CD4-positive, alpha-beta T cell treated with Interleukin-10 for 1 hour (primary cell): ENCODE measurements around the gene TBX5.
"Not testable (repeated sequence)": the region's sequence is repeated elsewhere in the genome, so short reads cannot be mapped to it uniquely, and the experiment has no call there.

ENCODE experiments used
- DNase-seq: peaks from one replicate; pipeline ENCODE4 v3.0.0-alpha.2; 2020

TBX5 gene

GRCh38 chr12:114371250-114371649 lies 34.7 kb downstream of the TBX5 start:
- DNase-seq, result no peak

DNA sequence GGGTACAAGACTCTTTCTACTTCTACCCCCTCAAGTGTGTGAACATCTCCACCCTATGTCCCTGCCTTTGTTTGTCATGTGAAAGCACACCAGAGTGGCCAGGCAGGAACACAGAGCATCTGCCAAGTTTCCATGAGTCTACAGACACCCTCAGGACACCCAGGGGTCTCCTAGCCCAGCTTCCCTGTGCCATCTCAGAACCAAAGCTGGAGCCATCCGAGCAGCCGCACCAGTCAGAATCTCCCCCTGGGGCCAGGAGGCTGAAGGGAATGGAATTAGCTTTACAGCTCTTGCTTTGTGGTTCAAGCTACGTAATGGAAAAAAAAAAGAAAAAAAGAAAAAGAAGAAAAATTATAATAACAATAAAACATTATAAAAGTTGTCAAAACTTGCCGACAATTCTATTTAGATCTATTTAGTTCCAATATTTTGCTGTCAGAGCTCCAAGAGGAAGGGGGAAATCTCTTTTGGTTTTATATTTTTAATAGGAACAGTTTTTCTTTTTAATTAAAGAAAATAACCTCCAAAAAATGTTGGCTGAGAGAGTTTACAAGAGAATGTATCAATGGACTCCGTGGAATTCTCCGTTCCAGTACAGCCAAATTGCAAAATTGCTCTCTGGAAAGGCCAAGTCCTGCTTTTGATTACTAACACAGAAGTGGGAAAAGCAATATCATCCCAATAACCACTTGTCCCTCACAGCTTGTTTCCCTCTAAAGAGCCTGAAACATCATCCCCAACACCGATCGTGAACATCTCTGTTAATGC lies 37.1 kb downstream of the TBX5 start:
- DNase-seq, result no peak

DNA sequence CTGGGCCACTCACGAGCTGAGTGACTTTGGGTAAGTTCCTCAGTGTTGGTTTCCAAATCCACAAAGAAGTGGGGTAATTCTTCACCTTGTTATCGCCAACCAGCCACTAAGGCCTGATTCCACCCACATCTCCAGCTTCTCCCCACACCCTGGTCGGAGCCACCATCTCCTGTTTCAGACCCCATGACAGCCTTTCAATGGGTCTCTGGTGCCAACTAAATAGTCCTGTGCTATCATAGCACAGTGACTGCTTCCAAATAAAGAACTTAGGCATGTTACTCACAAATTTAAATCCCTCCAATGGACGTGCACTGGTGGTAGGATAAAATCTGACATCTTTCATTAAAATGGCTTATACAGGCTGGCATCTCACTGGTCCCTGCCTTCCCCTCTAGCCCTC lies 44.0 kb downstream of the TBX5 start:
- DNase-seq, result no peak

DNA sequence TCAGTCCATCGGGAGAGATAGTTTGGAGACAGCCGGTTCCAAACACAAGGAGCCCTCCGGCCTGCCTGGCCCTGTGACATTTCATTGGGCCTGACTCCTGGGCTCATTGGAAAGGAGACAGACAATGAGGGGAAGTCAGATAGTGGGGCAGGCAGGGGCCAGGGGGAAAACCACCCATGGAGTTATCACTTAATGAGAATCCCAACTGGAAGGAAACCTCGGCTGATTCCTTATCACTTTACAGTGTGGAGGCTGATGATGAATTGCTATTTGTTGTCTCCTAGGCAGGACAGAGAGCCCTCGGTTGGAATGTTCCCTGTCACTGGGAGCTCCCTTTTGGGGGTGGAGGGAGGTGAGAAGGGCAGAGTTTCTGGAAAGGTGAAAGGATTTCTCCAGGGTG lies 44.4 kb downstream of the TBX5 start:
- no peak for DNase-seq

DNA sequence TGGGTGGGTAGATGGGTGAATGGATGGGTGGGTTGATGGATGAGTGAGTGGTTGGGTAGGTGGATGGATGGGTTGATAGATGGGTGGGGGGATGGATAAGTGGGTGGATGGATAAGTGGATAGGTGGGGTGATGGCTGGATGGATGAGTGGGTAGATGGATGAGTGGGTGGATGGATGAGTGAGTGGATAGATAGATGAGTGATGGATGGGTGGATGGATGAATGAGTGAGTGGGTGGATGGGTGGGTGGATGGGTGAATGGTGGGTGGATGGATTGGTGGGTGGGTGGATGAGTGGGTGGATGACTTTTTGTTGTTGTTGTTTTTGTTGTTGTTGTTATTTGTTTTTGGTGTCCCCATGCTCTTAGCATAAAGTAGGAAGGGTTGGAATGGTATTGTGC lies 45.5 kb downstream of the TBX5 start:
- DNase-seq, result no peak

- no peak for DNase-seq
Measured at GRCh38 chr12:114355389-114356088, 50.4 kb downstream of the TBX5 start.

DNA sequence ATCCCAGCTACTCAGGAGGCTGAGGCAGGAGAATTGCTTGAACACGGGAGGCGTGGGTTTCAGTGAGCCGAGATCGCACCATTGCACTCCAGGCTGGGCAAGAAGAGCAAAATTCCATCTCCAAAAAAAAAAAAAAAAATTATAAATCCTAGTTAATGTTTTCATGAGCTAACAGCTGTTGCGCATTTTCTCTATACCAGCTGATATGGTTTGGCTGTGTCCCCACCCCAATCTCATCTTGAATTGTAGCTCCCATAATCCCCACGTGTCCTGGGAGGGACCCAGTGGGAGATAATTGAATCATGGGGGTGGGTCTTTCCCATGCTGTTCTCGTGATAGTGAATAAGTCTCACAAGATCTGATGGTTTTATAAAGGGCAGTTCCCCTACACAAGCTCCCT lies 56.7 kb downstream of the TBX5 start:
- not testable (repeated sequence) for DNase-seq

GRCh38 chr12:114347861-114348260 lies 58.1 kb downstream of the TBX5 start:
- no peak for DNase-seq

GRCh38 chr12:114344831-114345230 lies 61.1 kb downstream of the TBX5 start:
- DNase-seq, result no peak

DNA sequence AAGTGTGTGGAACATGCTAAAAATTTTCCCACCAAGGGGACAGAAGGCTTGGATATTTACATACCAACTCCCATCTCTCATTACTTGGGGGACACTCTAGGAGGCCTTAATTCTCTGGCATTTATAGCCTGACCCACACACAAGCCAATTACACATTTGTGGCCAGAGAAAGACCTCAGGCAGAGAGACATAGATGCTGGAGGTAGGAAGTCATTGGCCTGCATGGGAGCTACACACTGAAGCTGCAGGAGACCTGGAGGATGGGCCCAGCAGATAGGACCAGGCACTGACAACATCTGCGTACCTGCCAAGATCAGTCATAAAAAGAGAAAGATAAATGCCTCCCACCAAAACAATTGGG lies 61.7 kb downstream of the TBX5 start:
- DNase-seq, result no peak

GRCh38 chr12:114343585-114344302 lies 62.2 kb downstream of the TBX5 start:
- DNase-seq, result no peak

GRCh38 chr12:114342656-114343055 lies 63.3 kb downstream of the TBX5 start:
- no peak for DNase-seq

- DNase-seq, result no peak
Measured at GRCh38 chr12:114341635-114342034, 64.3 kb downstream of the TBX5 start.

DNA sequence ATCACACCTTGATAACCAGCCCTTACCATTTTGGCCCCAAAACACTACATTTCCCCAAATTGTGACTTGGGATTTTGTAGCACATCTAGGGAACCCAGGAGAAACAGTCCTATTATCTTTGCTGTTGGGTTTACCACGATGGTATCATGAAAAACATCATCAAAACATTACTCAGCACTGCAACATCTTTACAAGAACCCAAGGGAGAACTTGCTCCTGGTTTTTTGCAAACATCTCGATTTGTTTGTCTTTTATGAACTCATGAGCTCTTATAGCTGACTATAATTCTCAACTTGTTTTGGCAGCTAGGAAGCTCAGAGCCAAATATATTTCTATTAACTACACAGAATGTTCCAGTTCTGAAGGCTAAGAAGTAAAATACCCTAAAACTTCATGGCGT lies 65.7 kb downstream of the TBX5 start:
- DNase-seq, result no peak

- DNase-seq, result no peak
Measured at GRCh38 chr12:114339626-114340025, 66.3 kb downstream of the TBX5 start.

DNA sequence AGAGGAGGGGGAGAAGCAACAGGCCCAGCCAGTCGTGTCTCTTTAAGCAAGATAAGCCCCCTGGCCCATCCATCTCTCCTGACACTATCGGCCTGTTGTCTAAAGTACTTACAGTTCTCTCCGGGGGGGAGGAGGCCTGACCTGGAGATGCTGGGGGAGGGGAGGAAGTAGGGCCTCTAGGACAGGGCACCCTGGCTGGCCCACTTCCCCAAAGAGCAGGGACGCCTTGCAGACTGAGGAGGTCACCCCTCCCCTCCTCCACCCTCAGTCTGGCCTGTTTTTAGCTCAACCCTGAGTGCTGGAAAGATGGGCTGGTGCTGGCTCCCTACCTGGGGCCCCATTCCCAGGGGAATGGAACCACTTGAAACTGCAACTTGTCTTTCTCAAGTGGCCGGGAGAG lies 70.3 kb downstream of the TBX5 start:
- no peak for DNase-seq

GRCh38 chr12:114334395-114334794 lies 71.5 kb downstream of the TBX5 start:
- DNase-seq, result no peak

DNA sequence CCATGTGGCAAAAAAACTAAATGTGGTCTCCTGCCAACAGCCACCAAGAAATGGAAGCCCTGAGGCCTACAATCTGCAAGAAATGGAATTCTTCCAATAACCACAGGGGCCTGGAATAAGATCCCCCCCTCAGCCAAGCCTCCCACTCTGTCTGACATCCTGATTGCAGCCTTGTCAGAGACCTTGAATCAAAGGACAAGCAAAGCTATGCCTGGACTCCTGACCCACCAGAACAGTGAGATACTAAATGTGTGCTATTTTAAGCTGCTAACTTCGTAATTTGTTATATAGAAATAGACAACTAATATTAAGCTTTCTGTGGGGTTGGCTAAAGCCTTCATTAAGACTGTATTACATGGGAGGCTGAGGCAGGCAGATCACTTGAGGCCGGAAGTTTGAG lies 77.7 kb downstream of the TBX5 start:
- no peak for DNase-seq

DNA sequence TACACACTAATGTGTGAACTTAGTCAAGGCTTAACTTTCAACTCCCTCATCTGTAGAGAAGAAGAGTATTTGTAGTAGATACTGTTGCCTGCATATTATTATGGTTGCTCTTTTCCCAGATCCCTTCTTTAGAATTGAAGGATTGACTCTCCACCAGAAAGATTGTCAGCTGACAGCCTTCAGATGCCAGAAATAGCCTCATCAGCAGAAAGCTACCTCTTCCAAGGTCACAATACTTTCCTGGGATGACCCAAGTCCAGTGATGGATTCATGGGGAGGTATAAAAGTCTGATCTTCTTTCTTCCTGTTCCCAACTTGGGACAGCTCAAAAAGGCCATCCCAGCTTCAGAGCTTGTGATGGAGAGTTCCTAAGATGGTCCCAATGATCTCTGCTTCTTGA lies 78.2 kb downstream of the TBX5 start:
- DNase-seq, result no peak

DNA sequence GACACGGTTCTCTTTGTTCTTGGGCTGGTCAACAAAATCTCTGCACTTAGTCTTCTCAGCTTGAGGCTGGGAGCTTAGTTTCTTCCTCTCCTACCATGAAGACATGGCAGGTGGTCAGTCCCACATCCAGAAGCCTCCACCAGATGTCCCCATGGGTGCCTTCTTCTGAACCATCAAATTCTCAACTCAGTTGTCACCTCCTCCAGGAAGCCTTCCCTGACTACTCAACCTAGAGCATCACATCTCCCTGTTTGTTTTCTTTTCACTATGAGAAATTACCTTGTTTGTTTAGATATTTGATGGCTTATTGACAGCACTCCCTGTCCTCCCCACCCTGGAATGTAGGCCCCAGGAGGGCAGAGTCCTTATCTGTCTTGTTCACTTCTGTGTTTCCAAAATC lies 84.4 kb downstream of the TBX5 start:
- no peak for DNase-seq

- no peak for DNase-seq
Measured at GRCh38 chr12:114320968-114321367, 85.0 kb downstream of the TBX5 start.

- DNase-seq, result no peak
Measured at GRCh38 chr12:114320101-114320500, 85.8 kb downstream of the TBX5 start.

DNA sequence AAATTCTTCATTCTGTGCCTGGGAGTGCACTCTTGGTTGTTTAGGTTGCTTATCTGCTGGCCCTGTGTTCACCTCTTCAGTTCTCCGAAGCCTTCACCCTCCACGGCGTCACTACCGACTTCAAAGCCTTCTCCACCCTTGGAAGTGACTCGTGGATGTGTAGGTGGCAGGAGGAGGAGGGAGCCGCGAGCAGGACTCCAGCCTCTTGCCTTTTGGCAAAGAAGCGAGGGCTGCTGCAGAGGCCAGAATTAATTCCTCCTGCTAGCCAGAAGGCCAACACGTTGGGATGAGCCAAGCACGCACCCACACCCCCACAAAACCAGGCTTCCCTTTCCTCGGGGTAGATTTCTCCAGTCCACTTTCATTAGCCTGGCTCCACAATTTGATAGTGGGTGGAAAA lies 86.5 kb downstream of the TBX5 start:
- DNase-seq, result no peak

DNA sequence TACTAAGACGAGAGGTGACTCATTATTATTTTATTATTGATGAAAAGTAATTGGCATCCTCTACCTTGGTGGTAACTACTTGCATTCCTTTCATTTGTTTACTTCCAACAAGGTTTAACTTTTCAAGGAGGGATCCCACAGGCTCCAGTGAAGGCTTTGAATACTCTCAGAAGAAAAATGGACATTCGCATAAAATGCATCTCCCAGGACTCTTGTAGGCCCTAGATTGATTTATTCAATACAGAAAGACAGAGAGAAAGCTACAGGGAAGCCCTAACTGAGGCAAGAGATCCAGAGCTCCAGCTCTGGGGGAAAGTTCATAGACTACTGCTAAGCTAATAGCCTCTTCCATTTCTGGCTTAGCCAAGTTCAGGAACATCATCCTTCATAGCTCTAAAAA lies 87.0 kb downstream of the TBX5 start:
- no peak for DNase-seq
